Gastrocnemius medialis (tissue), 4 donors: ENCODE data around the gene DOCK8.

Source experiments
- CTCF ChIP-seq, 5 experiments: fragments of 450-650 bp in 3 of 5; fragments of 200-600 bp in 2 of 5; sonication (generic) in 2 of 5; IDR thresholded peaks in 4 of 5; conservative IDR thresholded peaks in 1 of 5; 1 replicate in 4 of 5; 2 replicates in 1 of 5; pipeline ENCODE4 v1.5.1; 2016 to 2019; ENCODE audit warnings: antibody characterized with exemption in 5 of 5, mild to moderate bottlenecking in 3 of 5, moderate library complexity in 3 of 5
- POLR2A ChIP-seq, 2 donors: fragments of 450-650 bp; IDR thresholded peaks; one replicate each; pipeline ENCODE4 v1.6.1; 2017; ENCODE audit warnings: antibody characterized with exemption in 2 of 2, mild to moderate bottlenecking in 2 of 2, moderate library complexity in 2 of 2

- TF ChIP-seq CTCF (IDR thresholded peaks at IDR 0.05 in 4 of 5, conservative IDR thresholded peaks at IDR 0.05 in 1 of 5): no peak
- no peak for TF ChIP-seq POLR2A (IDR thresholded peaks at IDR 0.05)
Observed at GRCh38 chr9:277601-278295, 63.1 kb downstream of the DOCK8 start.
